Hematopoietic multipotent progenitor cell (in vitro differentiated cells): ENCODE measurements around the gene PSMD12. TPM values are rescaled to one million over a fixed set of nuclear protein-coding genes. Genes with fewer than 3 reads are reported as not detected.
"Not testable (repeated sequence)": the region's sequence is repeated elsewhere in the genome, so short reads cannot be mapped to it uniquely, and the experiment has no call there.

Experiments used
- DNase-seq, 3 donors: peaks; one replicate each; pipeline ENCODE4 v3.0.0-alpha.2; 2011 to 2015; ENCODE audit warnings: low read depth in 2 of 3, low spot score in 2 of 3
- total RNA-seq: library from RNA; depleted of rRNA; stranded (reverse); fragments of >200 nt; gene quantifications from one replicate; pipeline ENCODE4 v1.2.3, GENCODE V29; 2012

The PSMD12 gene
- total RNA-seq, 1 donor: 7.3 TPM

- DNase-seq: peak in 2 of 3 donors; percentile 46 to 60
These were observed 6.2 kb downstream of the PSMD12 start for GRCh38 chr17:67359960-67360791.

- DNase-seq: no peak
These were observed 7.8 kb downstream of the PSMD12 start for GRCh38 chr17:67358612-67359011.

GRCh38 chr17:67353929-67354574, 12.3 kb downstream of the PSMD12 start:
- no peak for DNase-seq

GRCh38 chr17:67353161-67353560, 13.2 kb downstream of the PSMD12 start:
- no peak for DNase-seq

- DNase-seq: no peak
These were observed 17.0 kb downstream of the PSMD12 start for GRCh38 chr17:67349420-67349819.

- no peak for DNase-seq
These were observed 18.6 kb downstream of the PSMD12 start for GRCh38 chr17:67347826-67348225.

- DNase-seq: no peak
These were observed 23.1 kb downstream of the PSMD12 start for GRCh38 chr17:67343237-67343636.

- DNase-seq: not testable (repeated sequence)
These were observed 28.0 kb downstream of the PSMD12 start for GRCh38 chr17:67338353-67338752.

- DNase-seq: no peak
These were observed 29.5 kb downstream of the PSMD12 start for GRCh38 chr17:67336859-67337258.

GRCh38 chr17:67335245-67335835, 31.0 kb downstream of the PSMD12 start:
- no peak for DNase-seq

GRCh38 chr17:67332162-67332508, 34.2 kb downstream of the PSMD12 start:
- DNase-seq: not testable (repeated sequence)

GRCh38 chr17:67331381-67332161, 34.8 kb downstream of the PSMD12 start:
- DNase-seq: not testable (repeated sequence)

- no peak for DNase-seq
These were observed 38.4 kb downstream of the PSMD12 start for GRCh38 chr17:67328026-67328425.

GRCh38 chr17:67326959-67327745, 39.2 kb downstream of the PSMD12 start:
- DNase-seq: not testable (repeated sequence)

- DNase-seq: no peak
These were observed 39.9 kb downstream of the PSMD12 start for GRCh38 chr17:67326440-67326839.

GRCh38 chr17:67324330-67324729, 42.0 kb downstream of the PSMD12 start:
- DNase-seq: no peak

- no peak for DNase-seq
These were observed 42.9 kb downstream of the PSMD12 start for GRCh38 chr17:67323445-67323844.

- DNase-seq: no peak
These were observed 44.2 kb downstream of the PSMD12 start for GRCh38 chr17:67322042-67322787.

GRCh38 chr17:67321486-67321885, 44.9 kb downstream of the PSMD12 start:
- not testable (repeated sequence) for DNase-seq
